GM13977 (cell line): ENCODE measurements around the gene NXPE1.

Experiments
- DNase-seq: peaks from one replicate; pipeline ENCODE4 v3.0.0; 2012; ENCODE audit warnings: low spot score
- CTCF ChIP-seq: IDR thresholded peaks from 2 replicates; pipeline ENCODE4 v1.5.1; 2012; ENCODE audit warnings: mild to moderate bottlenecking, control low read depth; ENCODE audit not compliant: insufficient read depth; ENCODE audit errors: extremely low read depth, missing control alignments
- in situ Hi-C: fragments of 300-500 bp; cut with MboI; formaldehyde crosslinking; loops from one replicate; pipeline ENCODE4 v1.12.0; 2022; ENCODE audit warnings: low sequenced_read_pairs, low pct_unique_long_range_greater_than_20kb, mixed read lengths, inconsistent platforms; ENCODE audit not compliant: unreplicated experiment

The NXPE1 gene

GRCh38 chr11:114482114-114482513, 77.6 kb downstream of the NXPE1 start:
- no peak for TF ChIP-seq CTCF
- in situ Hi-C loops: no loop called here
- no peak for DNase-seq

- no peak for TF ChIP-seq CTCF
- in situ Hi-C loops: no loop called here
- DNase-seq: no peak
These were observed 80.3 kb downstream of the NXPE1 start for GRCh38 chr11:114479331-114479730.

- in situ Hi-C loops: no loop called here
- no peak for DNase-seq
- no peak for TF ChIP-seq CTCF
These were observed 80.9 kb downstream of the NXPE1 start for GRCh38 chr11:114478768-114479167.

DNA sequence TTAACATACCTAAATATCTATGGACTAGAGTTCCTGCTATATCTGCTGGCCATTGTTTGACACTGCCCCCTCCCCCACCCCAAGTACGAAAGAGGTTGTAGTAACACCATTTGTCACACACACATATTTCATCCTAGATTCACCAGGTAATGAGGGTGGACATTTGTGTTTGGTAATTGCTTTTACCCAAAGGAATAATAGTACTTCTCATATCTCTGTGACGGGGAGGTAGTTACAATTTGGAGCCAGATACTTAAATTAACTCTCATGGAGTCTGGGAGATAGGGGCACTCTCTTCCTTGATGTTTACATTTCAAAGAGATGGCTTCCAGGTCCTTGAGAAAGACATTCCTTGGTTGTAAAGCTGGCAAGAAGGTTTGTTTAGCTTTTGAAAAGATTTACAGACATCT, 81.7 kb downstream of the NXPE1 start:
- in situ Hi-C loops: no loop called here
- DNase-seq: no peak
- no peak for TF ChIP-seq CTCF

DNA sequence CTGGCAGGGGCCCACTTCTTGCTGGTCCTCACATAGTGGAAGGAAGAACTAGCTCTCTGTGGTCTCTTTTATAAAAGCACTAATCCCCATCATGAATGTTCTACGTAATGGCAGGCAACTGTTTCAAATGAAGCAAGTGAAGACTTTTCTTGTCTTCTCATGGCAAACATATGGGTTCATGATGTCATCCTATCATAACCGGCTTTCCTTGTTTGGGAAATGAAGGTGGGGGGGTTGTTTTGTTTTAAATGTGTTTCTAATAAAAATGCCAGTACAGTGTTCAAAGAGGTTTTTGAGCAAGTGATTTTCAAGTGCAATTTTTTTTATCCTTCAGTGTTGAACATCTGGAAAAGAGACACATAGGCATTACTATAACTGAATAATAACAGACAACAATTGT, 87.0 kb downstream of the NXPE1 start:
- no peak for DNase-seq
- in situ Hi-C loops: no loop called here
- TF ChIP-seq CTCF: no peak
